Endometrial microvascular endothelial cells (primary cell): ENCODE results near the gene ZNF236. TPM values are rescaled to one million over a fixed set of nuclear protein-coding genes. Genes with fewer than 3 reads are reported as not detected.
"Not testable (repeated sequence)": the region's sequence is repeated elsewhere in the genome, so short reads cannot be mapped to it uniquely, and the experiment has no call there.

ENCODE experiments used
- in situ Hi-C: cut with HindIII; loops from 2 replicates; pipeline ENCODE4 v1.10.0; 2017; ENCODE audit warnings: low sequenced_read_pairs, low pct_unique_long_range_greater_than_20kb; ENCODE audit errors: inconsistent ontology term
- total RNA-seq: library from RNA; depleted of rRNA; stranded (reverse); fragments of >200 nt; gene quantifications from one replicate; pipeline ENCODE4 v1.2.3, GENCODE V29; 2015; ENCODE audit errors: inconsistent ontology term

Gene ZNF236
- total RNA-seq, 1 donor from 2014 or later = 4.2 TPM

GRCh38 chr18:76979111-76979751, 156.9 kb downstream of the ZNF236 start:
- in situ Hi-C loops = no loop called here

GRCh38 chr18:76979906-76980305, 157.5 kb downstream of the ZNF236 start:
- in situ Hi-C loops = no loop called here

- in situ Hi-C loops = no loop called here
Observed at GRCh38 chr18:76980663-76981395, 158.5 kb downstream of the ZNF236 start.

- in situ Hi-C loops = no loop called here
Observed at GRCh38 chr18:76981396-76981968, 159.1 kb downstream of the ZNF236 start.

- in situ Hi-C loops = no loop called here
Observed at GRCh38 chr18:76982038-76982437, 159.7 kb downstream of the ZNF236 start.

GRCh38 chr18:76982841-76983583, 160.7 kb downstream of the ZNF236 start:
- in situ Hi-C loops = no loop called here

GRCh38 chr18:76983613-76984051, 161.3 kb downstream of the ZNF236 start:
- in situ Hi-C loops = no loop called here

- in situ Hi-C loops = no loop called here
Observed at GRCh38 chr18:76984193-76985155, 162.1 kb downstream of the ZNF236 start.

- in situ Hi-C loops = no loop called here
Observed at GRCh38 chr18:76985156-76985950, 163.0 kb downstream of the ZNF236 start.

- in situ Hi-C loops = no loop called here
Observed at GRCh38 chr18:76985951-76986236, 163.5 kb downstream of the ZNF236 start.

GRCh38 chr18:76986406-76986805, 164.0 kb downstream of the ZNF236 start:
- in situ Hi-C loops = no loop called here

GRCh38 chr18:76988031-76988826, 165.9 kb downstream of the ZNF236 start:
- in situ Hi-C loops = no loop called here

GRCh38 chr18:76988827-76989646, 166.7 kb downstream of the ZNF236 start:
- in situ Hi-C loops = no loop called here

GRCh38 chr18:76989647-76990190, 167.4 kb downstream of the ZNF236 start:
- in situ Hi-C loops = no loop called here

GRCh38 chr18:76990343-76991020, 168.1 kb downstream of the ZNF236 start:
- in situ Hi-C loops = not testable (repeated sequence)
